ENCODE measurements around the gene IQSEC3.

The IQSEC3 gene

DNA sequence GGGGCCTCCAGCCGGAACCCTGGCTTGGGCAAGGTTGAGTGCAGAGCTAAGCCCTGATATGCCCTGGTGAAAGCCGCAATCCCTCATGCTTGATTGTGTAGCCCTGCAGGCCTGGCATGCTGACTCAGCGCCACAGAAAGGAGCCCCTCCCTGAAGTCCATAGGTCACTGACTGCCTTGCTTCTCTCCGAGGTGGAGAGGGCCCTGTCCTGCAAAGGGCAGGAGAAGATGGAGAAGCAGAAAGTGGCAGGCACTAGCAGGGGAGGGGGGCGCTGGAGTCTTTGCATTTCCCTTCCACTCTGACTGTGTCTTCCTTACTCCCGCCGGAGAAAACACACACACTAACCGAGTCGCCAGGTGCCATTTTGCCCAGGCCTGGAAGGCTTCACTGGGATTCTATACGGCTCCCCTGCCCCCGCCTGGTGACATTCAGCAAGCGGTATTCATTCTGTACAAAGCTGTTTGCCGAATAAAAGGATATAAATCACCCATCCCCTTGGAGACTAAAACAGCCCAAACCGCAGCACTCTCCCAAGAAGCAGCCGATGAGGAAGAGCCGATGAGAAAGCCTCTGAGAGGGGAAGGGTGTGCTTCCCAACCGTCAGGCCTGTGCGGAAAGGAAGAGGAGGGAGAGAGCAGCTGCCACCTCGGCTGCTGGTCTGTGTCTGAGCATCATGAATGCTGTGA lies 77.5 kb downstream of the IQSEC3 start:
- peak; percentile 32 for DNase-seq

DNA sequence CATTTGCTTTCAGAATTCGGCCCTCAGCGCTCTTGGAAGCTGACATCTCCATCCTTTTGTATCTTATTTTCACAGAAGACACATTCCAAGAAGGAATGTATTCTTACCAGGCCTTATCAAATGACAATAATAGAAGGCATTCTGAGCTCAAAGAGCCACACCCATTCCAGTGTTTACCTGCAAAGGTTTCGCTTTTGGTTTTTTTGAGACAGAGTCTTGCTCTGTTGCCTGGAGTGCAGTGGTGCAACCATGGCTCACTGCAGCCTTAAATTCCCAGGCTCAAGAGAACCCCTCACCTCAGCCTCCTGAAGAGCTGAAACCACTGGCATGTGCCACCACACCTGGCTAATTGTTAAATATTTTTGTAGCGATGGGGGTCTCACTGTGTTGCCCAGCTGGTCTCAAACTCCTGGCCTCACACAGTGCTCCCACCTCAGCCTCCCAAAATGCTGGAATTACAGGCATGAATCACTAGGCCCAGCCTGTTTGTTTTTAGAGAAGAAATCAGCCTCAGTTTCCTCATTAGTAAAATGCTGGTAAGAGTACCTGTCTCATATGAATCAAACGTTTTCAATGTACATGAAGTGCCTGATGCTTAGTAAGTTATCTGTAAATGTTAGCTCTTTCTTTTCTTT lies 78.2 kb downstream of the IQSEC3 start:
- DNase-seq = no peak

DNA sequence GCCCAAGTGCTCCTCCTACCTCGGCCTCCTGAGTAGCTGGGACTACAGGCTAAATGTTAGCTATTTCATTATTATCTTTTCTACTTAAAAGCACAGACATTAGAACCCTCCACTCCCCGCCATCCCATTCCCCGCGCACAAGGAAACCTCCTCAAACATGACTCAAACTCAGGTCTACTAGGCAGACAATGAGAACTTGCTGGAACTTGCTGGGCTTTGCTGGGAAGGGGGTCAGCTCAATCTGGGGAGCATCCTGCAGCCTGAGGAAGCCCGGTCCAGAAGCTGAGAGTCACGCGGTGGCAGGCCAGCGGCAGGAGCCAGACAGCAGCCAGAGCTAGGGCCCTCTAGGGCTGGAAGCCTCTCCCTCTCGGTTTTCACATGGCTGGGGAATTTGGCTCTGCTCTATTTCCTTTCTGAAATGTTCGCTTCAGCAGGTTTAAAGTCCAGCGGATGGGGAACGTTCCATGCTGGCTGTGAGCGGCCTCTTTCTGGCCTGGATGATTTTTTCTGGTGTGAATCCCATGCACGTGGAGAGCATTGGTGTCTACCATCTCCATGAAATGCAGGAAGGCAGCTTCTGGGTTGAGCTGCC lies 78.9 kb downstream of the IQSEC3 start:
- DNase-seq = no peak

DNA sequence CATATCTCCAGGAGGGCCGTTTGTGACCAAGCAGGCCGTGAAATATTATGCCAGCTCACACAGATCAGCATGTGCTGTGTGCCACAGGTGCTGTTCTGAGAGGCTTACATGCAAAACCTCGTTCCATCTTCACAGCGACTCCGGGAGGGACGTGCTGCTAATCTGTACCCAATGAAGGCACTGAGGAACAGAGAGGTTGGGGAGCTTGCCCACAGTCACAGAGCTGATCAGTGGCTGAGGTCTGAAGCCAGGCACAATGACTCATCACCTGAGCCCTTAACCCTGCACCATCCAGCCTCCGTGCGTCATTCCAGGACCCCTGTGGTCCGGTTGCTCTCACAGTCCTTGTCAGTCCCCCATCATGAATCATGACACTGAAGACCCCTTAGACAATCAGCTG lies 80.7 kb downstream of the IQSEC3 start:
- no peak for DNase-seq

DNA sequence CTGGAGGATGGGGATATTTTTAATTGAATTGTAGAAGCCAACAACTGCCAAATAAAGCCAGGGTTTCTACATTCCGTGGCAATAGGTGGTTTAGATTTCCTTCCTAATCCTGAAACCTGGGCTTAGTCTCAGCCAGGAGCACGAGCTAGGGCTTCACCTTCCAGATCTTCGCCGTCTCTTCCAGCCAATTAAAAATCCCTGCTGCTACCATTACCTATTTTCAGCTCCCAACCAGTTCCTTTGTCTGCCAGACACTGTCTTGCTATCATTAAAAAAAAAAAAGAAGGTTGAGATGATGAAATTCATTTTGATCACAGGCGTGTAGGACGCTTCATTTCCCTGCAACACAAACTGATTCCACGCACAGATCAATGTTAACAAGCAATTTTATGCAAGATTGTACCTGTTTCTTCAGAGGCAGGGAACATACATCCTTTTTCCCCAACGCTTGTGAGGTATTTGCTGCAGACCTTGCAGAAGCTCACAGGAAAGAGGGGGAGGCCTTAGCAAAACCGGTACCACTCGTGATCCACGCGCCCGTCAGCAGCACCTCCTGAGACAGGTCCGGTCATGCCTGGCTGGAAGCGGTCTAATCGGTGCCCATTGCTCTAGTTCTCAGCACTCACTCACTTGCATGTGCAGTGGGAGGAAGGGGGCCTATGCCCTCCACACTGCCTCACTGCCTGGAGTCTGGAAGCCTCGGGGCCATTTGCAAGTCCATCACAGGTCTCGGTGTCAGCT lies 82.3 kb downstream of the IQSEC3 start:
- no peak for DNase-seq

DNA sequence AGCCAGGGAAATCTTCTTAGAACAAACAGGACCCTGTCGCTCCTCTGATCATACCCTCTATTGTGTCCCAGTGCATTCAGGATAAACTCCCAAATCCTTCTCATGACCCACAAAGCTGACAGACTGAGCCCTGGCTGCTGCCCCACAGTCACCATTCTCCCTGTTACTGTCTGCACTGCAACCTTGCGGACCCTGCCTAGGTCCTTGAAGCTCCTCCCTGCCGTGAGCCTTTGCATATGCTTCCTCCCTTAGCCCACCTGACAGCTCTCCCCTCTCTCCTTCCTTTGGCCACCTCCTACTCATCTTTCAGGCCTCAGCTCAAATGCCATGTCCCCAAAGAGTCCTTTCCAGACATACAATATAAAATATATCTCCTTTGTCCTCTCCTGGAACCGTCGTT lies 85.0 kb downstream of the IQSEC3 start:
- DNase-seq = no peak

DNA sequence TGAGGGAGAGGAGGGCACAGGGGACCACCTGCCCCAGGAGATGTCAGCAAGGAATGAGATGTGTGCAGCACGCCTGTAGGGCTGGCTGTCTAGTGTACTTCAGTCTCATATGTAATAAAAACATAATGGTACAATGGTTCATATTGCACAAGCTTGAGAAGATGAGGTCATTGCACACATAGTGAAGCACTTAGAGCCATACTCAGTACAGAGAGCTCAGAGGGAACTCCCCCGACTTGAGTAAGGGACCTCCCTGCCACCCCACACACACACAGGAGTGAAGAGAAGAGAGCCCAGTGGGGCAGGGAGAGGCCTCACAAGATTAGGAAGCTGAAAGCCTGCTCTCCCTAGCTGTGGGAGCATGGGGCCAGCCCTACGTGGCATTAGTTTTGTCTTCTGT lies 85.9 kb downstream of the IQSEC3 start:
- no peak for DNase-seq

DNA sequence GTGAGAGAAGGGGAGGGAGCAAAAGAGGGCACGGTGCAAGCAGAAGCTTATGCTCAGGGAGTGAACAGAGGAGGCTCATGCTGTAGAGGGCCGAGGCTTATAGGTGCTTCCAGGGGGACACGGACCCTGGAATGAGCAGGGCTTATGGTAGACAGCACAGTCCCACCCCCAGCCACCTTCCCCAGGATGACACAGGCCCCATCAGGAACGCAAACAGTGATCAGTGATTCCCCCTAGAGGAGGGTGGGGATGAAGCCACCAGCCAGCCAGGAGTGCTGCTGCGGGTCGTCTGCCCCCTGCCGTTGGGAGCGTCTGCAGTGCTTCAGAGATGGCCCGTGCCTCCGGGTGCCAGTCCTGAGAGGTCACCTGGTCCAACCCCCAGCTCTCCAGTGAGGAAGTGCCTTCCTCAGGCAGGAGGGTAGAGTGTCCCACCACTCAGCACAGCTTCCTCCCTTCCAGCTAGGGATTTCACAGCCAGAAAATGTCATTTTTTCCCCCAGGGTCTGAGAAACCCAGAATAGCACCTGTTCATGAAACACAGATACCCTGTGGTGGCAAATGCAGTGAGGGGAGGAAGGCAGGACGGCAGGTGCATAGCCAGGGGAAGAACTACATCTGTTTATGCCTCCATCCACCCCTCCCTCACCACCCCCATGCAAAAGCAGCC lies 86.6 kb downstream of the IQSEC3 start:
- DNase-seq = peak; percentile 84

DNA sequence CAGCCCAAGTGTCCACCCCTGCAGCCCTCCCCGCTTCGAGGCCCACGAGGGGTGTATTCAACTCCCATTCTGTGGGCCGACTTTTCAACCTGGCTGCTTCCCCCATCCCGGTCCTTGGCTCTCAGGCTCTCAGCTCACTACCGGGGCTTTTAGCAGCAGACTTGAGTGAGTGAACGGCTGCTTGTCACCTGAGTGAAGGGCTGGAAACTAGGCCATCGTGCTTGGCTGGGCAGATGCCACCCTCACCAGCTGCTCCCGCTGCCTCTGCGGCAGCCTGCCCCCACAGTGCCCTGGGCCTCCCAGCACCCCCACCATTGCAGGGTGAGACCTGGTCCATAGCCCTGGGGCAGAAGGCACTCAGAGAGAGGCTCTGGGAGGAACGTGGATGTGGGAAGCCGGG lies 87.5 kb downstream of the IQSEC3 start:
- no peak for DNase-seq

DNA sequence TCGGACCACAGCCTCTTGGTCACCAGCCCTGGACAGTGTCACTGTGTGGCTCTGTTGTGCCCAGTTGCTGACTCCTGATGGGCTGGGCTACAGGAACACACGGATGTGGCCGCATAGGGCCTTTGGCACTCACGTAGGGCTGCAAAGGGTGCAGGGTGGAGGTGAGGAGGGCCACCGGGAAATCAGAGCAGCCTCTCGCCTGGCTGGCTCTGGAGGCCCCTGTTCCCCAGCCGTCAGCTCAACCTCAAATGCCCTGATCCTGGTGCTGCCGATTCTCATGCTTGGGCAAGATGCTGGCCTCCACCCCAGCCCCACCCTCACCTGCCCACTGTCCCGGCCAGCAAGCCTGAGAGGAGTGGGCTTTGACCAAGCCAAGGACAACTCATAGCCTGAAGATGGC lies 88.4 kb downstream of the IQSEC3 start:
- no peak for DNase-seq

DNA sequence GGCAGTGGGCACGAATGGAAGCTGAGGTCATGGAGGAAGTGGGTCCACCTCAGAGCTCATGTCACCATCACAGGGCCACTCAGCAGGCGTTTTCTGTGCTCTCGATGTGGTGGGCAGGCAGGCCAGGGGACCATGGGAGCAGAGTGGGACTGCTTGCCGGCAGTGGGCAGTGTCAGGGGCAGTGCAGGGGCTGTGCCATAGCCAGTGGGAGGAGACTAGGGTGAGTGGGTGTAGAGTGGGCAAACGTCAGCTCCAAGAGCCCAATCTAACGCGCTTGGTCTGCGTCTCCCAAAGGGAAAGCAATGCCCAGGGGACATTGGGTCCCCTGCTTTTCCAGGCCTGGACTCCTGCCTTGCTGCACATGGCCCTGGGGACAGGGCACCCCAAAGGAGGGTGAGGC lies 89.1 kb downstream of the IQSEC3 start:
- DNase-seq = no peak

DNA sequence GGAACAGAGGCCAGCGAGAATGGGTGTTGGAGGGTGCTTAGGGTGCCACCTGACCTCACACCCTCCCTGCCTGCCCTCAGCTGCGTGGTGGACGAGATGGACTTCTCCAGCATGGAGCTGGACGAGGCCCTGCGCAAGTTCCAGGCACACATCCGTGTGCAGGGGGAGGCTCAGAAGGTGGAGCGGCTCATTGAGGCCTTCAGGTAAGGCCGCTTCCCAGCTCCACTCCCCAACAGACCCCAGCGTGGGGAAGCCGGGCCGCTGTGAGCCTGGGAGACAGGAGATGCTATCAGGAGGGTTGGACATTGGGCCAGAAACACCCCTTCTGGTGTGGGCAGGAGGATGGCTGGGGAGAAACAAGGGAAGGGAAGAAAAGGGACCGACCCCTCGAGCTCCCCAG lies 90.4 kb downstream of the IQSEC3 start:
- DNase-seq = no peak

DNA sequence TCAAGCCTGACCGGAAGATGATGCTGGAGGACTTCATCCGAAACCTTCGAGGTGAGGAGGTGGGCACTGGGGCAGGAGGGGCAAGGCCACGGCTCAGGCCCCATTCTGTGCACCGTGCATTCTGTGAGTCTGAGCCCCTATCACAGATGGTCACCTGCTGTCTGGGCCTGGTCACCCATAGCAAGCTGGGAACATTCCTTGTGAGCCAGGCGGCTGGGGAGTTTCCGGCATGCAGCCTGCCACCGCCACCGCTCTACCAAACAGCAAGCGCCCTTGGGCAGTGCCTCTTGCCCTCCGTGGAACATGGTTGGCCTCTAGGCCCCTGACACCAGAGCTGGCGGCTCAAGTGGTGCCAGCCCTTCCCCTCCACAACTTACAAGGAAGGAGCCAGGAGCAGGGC lies 91.1 kb downstream of the IQSEC3 start:
- no peak for DNase-seq

DNA sequence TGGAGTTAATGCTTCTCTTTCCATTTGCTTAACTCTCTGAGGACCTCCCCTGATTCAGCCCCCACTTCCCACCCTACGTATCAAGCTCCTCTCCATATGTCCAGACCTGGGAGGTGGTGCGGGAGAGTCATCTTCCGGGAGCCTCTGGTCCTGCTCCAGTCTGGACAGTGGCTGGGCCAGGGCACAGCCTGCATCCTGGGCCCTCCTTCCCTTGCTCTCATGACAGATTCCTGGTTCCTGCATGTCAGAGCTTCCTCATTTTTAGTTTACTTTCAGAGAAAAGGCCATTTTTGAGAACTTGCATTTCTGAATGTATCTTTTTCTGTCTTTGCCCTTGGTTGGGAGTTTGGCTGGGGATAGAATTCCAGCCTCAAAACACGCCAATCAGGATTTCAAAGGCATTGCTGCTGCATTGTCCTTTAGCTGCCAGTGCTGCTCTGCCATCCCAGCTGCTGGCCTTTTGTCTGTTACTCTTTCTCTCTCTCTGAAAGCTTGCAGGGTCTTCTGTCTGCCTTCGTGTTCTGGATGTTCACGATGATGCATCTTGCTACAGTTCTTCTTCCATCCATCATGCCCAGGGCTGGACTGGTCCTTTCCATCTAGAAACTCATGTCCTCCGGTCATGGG lies 92.7 kb downstream of the IQSEC3 start:
- DNase-seq = no peak

DNA sequence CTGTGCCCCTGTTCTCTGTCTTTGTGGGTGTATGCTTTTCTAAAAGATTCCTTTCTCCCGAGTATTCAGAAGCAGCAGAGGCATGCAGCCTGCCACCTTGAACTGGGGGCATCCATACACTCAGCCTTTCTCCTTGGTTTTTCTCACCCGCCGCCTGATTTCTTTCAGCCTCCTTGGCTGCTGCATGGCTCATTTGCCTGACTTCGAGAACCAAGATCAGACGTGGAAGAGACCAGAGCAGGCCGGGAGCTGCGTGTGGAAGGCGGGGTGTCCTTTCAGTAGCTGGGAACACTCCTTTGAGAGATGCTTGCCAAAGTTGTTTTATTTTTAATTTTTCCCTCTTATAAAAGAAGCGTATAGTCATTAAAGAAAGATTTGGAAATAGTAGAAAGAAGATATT lies 94.3 kb downstream of the IQSEC3 start:
- DNase-seq = no peak

DNA sequence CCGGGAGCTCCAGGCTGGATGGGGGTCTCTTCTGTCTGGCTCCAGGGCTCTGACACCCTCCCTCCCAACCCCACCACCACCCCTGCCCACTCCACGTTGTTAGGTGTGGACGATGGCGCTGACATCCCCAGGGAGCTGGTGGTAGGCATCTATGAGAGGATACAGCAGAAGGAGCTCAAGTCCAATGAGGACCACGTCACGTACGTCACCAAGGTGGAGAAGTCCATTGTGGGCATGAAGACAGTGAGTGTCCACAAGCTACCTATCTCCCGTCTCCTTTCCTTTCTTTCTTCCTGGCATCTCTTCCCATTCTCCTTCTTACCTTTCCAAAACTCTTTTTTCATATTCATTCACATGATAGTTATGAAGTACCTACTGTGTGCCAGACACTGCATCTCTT lies 95.3 kb downstream of the IQSEC3 start:
- no peak for DNase-seq

DNA sequence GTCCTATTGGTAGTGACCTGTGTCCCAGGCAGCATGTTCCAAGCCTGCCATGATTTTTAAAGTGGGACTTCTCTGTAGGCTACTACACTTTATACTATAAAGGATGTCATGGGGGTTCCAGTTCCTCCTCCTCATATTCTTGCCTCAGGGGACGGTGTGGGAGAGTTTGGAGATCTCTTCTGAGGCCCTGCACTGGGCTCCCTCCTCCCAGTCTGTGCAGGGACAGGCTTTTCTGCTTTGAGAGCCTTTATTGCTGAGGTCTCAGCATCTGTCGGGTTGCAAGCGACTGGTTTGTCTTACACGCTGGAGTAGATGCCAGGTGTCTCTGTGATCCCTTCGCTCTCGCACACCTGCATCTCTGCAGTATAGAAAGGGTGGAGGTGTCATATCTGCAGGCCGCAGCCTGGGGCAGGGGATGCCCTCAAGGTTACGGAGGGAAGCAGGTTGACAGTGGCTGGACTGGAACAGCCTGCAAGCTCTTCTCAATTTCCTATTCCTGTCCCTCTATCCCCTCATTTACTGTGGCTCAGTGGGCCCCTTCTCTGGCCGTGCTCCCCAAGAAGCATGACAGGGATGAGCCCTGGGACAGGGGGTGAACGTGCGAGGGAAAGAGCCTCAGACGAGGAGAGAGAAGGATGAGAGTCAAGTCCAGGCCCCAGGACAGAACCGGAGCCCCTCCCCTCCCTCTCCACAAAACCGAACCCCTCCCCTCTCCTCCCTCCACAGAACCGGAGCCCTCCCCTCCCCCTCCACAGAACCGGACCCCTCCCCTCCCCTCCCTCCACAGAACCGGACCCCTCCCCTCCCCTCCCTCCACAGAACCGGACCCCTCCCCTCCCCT lies 96.1 kb downstream of the IQSEC3 start:
- DNase-seq = no peak

DNA sequence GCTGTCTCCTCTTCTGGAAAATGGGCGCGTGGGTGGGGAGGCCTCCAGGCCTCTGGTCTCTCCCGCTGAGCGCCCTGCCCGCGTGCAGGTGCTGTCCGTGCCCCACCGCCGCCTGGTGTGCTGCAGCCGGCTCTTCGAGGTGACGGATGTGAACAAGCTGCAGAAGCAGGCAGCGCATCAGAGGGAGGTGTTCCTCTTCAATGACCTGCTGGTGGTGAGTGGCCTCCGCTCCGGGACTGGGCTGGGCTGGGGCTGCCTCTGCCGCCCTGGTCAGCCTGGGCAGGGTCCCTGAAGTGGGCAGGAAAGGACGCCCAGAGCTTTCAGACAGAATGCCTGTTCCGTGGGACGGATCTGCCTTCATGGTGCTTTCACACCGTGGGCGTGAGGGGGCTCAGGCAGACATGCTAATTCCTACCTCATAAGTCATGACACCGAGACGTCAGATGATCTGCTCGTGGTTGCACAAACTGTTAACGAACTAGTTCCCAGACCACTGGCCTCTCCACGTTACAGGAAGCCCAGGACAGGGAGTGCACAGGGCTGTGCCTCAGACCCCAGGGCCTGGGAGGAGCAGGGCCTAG lies 96.9 kb downstream of the IQSEC3 start:
- no peak for DNase-seq

DNA sequence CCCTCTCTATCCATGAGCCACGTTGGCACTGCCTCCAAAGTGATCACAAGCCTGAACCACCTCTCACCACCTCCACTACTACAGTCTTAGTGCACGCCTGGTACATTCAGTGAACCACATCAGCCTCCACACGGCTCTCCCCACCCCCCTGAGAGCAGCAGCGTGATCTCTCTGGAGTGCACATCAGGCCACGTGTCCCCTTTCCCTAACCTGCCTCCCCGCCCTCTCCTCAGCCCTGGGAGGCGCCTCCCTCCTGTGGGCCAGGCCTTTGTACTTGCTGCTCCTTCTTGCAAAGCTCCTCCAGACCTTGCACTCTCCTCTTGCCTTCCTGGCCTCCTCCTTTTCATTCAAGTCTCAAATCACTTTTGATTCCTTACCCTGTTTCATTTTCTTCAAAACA lies 97.6 kb downstream of the IQSEC3 start:
- DNase-seq = no peak

DNA sequence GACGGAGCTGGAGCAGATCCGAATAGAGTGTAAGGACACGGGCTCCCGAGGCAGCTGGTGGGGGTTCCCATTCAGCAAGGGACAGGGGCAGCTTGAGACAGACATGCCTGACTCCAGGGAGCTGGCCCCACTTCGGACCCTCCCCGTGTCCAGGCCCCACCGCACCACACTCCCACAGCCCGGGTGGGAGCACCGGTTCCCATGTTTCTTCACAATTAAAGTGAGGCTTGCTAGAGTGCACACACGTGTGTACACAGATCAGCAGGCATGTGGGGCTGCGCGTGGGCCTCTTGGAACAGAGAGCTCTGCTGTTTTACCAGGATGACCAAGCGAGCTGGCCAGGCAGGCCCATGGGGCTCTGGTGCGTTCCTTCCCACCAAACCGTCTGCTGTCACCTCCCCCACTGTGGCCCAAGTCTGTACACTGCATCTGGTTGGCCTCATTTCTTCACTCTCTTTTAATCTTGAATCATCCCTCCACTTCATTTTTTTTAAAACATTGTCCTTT lies 99.3 kb downstream of the IQSEC3 start:
- no peak for DNase-seq

DNA sequence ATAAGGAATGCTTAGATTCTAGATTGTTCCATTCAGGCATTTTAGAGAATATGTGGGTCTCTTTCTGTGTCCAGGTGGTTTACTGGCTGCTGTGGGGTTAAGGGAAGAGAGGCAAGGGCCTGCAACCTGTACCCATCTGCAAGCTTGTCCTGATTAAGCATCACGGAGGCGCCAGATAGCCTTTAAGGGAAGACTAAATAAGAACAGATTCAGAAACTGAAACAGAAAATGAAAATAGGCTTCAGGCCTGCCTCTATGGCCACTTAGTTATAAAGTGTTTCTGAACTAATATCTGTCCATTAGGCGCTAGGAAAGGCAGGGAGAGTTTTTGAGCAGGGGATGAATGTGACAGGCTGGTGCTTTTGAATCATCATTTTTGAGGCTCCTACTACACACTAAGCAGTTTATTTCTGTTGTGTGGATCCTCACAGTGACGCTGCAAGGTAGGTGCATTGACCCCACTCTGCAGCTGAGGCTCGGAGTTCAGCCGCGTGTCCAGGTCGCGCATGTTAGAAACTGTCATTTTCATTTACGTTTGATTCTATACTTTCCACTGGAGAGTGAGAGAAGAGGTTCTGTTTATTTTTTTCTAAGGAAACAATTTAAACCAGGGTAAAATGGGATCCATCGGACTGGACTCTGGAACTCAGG lies 100.0 kb downstream of the IQSEC3 start:
- DNase-seq = no peak

All from OCI-M1 (cell line).